ENCODE measurements around the gene ELL.

The ELL gene

DNA sequence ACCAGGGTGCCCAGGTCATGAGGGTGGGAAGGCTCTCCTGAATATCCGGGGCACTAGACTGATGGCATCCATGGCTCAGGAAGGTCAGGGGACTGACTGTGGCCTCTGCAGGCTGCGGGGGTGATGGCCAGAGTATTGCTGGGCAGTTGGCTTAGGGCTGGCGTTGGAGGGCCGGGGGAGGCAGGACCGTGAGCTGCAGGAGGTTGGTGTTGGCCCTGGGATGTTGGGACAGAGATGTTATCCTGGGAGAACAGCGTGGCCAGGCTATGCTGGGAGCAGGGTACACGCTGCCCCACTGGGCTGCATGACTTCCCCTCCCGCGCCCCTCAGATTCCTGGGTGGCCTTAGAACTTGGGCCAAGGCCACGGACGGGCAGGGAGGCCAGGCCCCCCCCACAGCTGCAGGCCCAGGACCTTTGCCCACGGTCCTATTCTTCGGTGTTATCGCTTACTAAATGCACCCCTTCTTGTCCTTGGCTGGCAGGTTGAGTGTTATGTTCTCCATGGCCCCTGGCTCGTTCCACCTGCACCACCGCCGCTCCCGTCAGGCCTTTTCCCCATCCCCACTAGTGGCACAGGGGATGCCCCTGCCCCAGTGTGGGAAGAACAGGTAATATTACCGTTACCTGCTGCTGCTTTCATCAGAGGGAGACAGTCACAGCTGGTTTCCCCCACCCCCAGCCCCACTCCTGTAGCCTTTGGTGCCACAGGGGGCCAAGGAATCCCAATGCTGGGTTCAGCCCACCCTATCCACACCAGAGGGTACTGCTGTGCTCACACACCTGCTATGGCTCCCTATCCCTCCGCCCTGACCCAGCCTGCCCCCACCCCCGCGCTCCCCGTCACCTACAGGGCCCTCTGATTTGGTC, 80.7 kb downstream of the ELL start:
- no peak for ATAC-seq
- TF ChIP-seq, protein P1, sequence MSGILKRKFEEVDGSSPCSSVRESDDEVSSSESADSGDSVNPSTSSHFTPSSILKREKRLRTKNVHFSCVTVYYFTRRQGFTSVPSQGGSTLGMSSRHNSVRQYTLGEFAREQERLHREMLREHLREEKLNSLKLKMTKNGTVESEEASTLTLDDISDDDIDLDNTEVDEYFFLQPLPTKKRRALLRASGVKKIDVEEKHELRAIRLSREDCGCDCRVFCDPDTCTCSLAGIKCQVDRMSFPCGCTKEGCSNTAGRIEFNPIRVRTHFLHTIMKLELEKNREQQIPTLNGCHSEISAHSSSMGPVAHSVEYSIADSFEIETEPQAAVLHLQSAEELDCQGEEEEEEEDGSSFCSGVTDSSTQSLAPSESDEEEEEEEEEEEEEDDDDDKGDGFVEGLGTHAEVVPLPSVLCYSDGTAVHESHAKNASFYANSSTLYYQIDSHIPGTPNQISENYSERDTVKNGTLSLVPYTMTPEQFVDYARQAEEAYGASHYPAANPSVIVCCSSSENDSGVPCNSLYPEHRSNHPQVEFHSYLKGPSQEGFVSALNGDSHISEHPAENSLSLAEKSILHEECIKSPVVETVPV (CRISPR knock-in tag; IDR thresholded peaks at IDR 0.05): no peak
- TF ChIP-seq SNAI2 (CRISPR knock-in tag; IDR thresholded peaks at IDR 0.05): no peak
- TF ChIP-seq PPARA (CRISPR knock-in tag; IDR thresholded peaks at IDR 0.05; ENCODE audit: borderline replicate concordance): no peak
- no peak for TF ChIP-seq GLIS3 (CRISPR knock-in tag; IDR thresholded peaks at IDR 0.05)
- no peak for TF ChIP-seq RARB (CRISPR knock-in tag; IDR thresholded peaks at IDR 0.05)
- no peak for TF ChIP-seq BACH2 (CRISPR knock-in tag; IDR thresholded peaks at IDR 0.05; ENCODE audit: borderline replicate concordance)
- TF ChIP-seq ZNF70 (CRISPR knock-in tag; IDR thresholded peaks at IDR 0.05): no peak
- TF ChIP-seq ZFP30 (CRISPR knock-in tag; IDR thresholded peaks at IDR 0.05): no peak
- no peak for TF ChIP-seq ZNF8 (CRISPR knock-in tag; IDR thresholded peaks at IDR 0.05)
- TF ChIP-seq ZNF565 (CRISPR knock-in tag; conservative IDR thresholded peaks at IDR 0.05; ENCODE audit: low read depth): no peak
- no peak for TF ChIP-seq ZFP3 (CRISPR knock-in tag; IDR thresholded peaks at IDR 0.05)
- TF ChIP-seq, protein P2, sequence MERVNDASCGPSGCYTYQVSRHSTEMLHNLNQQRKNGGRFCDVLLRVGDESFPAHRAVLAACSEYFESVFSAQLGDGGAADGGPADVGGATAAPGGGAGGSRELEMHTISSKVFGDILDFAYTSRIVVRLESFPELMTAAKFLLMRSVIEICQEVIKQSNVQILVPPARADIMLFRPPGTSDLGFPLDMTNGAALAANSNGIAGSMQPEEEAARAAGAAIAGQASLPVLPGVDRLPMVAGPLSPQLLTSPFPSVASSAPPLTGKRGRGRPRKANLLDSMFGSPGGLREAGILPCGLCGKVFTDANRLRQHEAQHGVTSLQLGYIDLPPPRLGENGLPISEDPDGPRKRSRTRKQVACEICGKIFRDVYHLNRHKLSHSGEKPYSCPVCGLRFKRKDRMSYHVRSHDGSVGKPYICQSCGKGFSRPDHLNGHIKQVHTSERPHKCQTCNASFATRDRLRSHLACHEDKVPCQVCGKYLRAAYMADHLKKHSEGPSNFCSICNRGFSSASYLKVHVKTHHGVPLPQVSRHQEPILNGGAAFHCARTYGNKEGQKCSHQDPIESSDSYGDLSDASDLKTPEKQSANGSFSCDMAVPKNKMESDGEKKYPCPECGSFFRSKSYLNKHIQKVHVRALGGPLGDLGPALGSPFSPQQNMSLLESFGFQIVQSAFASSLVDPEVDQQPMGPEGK (CRISPR knock-in tag; IDR thresholded peaks at IDR 0.05; ENCODE audit: borderline replicate concordance): no peak
- TF ChIP-seq, protein P3, sequence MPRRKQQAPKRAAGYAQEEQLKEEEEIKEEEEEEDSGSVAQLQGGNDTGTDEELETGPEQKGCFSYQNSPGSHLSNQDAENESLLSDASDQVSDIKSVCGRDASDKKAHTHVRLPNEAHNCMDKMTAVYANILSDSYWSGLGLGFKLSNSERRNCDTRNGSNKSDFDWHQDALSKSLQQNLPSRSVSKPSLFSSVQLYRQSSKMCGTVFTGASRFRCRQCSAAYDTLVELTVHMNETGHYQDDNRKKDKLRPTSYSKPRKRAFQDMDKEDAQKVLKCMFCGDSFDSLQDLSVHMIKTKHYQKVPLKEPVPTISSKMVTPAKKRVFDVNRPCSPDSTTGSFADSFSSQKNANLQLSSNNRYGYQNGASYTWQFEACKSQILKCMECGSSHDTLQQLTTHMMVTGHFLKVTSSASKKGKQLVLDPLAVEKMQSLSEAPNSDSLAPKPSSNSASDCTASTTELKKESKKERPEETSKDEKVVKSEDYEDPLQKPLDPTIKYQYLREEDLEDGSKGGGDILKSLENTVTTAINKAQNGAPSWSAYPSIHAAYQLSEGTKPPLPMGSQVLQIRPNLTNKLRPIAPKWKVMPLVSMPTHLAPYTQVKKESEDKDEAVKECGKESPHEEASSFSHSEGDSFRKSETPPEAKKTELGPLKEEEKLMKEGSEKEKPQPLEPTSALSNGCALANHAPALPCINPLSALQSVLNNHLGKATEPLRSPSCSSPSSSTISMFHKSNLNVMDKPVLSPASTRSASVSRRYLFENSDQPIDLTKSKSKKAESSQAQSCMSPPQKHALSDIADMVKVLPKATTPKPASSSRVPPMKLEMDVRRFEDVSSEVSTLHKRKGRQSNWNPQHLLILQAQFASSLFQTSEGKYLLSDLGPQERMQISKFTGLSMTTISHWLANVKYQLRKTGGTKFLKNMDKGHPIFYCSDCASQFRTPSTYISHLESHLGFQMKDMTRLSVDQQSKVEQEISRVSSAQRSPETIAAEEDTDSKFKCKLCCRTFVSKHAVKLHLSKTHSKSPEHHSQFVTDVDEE (CRISPR knock-in tag; IDR thresholded peaks at IDR 0.05): no peak
- TF ChIP-seq CSDC2 (CRISPR knock-in tag; IDR thresholded peaks at IDR 0.05): no peak
- TF ChIP-seq ARNTL (CRISPR knock-in tag; IDR thresholded peaks at IDR 0.05; ENCODE audit: borderline replicate concordance, low read depth): no peak
- TF ChIP-seq, protein P4, sequence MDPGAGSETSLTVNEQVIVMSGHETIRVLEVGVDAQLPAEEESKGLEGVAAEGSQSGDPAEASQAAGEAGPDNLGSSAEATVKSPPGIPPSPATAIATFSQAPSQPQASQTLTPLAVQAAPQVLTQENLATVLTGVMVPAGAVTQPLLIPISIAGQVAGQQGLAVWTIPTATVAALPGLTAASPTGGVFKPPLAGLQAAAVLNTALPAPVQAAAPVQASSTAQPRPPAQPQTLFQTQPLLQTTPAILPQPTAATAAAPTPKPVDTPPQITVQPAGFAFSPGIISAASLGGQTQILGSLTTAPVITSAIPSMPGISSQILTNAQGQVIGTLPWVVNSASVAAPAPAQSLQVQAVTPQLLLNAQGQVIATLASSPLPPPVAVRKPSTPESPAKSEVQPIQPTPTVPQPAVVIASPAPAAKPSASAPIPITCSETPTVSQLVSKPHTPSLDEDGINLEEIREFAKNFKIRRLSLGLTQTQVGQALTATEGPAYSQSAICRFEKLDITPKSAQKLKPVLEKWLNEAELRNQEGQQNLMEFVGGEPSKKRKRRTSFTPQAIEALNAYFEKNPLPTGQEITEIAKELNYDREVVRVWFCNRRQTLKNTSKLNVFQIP (CRISPR knock-in tag; IDR thresholded peaks at IDR 0.05; ENCODE audit: borderline replicate concordance, low read depth): no peak
- no peak for TF ChIP-seq TCF4 (CRISPR knock-in tag; IDR thresholded peaks at IDR 0.05; ENCODE audit: borderline replicate concordance)

DNA sequence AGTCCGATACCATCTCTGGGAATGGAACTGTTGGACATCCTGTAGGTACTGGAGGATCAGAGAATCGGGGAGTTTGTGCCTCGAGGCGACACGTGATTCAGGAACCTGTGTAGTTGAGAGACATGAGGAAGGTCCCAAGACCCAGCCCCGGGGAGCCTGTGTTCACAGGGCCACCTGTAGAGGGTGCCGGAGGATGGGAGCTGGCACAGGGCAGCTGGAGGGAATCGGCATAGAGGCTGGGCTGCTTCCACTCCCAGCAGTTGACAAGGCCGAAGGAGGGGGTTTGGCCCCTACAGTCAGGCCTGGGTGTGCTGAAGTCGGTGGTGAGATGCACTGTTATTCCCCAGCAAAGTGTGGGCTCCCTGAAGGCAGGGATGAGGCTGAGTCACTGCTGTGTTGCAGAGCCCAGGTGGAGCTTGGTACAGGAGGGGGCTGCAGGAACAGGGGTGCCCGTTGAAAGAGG, 81.4 kb downstream of the ELL start:
- TF ChIP-seq CSDC2 (CRISPR knock-in tag; IDR thresholded peaks at IDR 0.05): no peak
- no peak for TF ChIP-seq ESRRG (CRISPR knock-in tag; IDR thresholded peaks at IDR 0.05)
- TF ChIP-seq, protein P4 (CRISPR knock-in tag; IDR thresholded peaks at IDR 0.05; ENCODE audit: borderline replicate concordance, low read depth): no peak
- TF ChIP-seq ZFP3 (CRISPR knock-in tag; IDR thresholded peaks at IDR 0.05): no peak
- TF ChIP-seq ISL1 (CRISPR knock-in tag; IDR thresholded peaks at IDR 0.05): no peak
- TF ChIP-seq, protein P1 (CRISPR knock-in tag; IDR thresholded peaks at IDR 0.05): no peak
- no peak for TF ChIP-seq TOX (CRISPR knock-in tag; IDR thresholded peaks at IDR 0.05; ENCODE audit: borderline replicate concordance)
- no peak for TF ChIP-seq TCF4 (CRISPR knock-in tag; IDR thresholded peaks at IDR 0.05; ENCODE audit: borderline replicate concordance)
- ATAC-seq: no peak

All from SK-N-SH treated with all-trans-retinoic acid at 6 μM for 48 hours (cell line).